HG02840 (cell line): ENCODE data around the gene EPC2.

Experiments used
- ATAC-seq: cut with Tn5 transposase; IDR thresholded peaks from one replicate; pipeline ENCODE4 v1.9.1; 2021; ENCODE audit warnings: mild to moderate bottlenecking, moderate library complexity, moderate number of reproducible peaks; ENCODE audit not compliant: unreplicated experiment, low FRiP score

Gene EPC2

GRCh38 chr2:148643998-148644882, at the start of gene EPC2:
TSS of gene EPC2 (plus strand) at chr2:148644751. CDS start at chr2:148645018, 267 bp downstream.
- peak; percentile 54 for ATAC-seq

GRCh38 chr2:148596018-148596417, 48.5 kb upstream of the EPC2 start:
- no peak for ATAC-seq

- ATAC-seq: no peak
Observed at GRCh38 chr2:148599109-148599991, 45.2 kb upstream of the EPC2 start.

GRCh38 chr2:148602885-148603561, 41.5 kb upstream of the EPC2 start:
- no peak for ATAC-seq

GRCh38 chr2:148603562-148603920, 41.0 kb upstream of the EPC2 start:
- ATAC-seq: peak; percentile 97

GRCh38 chr2:148604927-148605326, 39.6 kb upstream of the EPC2 start:
- no peak for ATAC-seq

- no peak for ATAC-seq
Observed at GRCh38 chr2:148607566-148607965, 37.0 kb upstream of the EPC2 start.

- no peak for ATAC-seq
Observed at GRCh38 chr2:148613231-148614013, 31.1 kb upstream of the EPC2 start.

GRCh38 chr2:148614014-148614321, 30.6 kb upstream of the EPC2 start:
- ATAC-seq: no peak

- peak; percentile 92 for ATAC-seq
Observed at GRCh38 chr2:148614322-148615049, 30.1 kb upstream of the EPC2 start.

GRCh38 chr2:148615381-148615841, 29.1 kb upstream of the EPC2 start:
- no peak for ATAC-seq

- ATAC-seq: no peak
Observed at GRCh38 chr2:148616662-148617061, 27.9 kb upstream of the EPC2 start.

GRCh38 chr2:148617219-148617618, 27.3 kb upstream of the EPC2 start:
- no peak for ATAC-seq

GRCh38 chr2:148619560-148620195, 24.9 kb upstream of the EPC2 start:
- ATAC-seq: no peak

- no peak for ATAC-seq
Observed at GRCh38 chr2:148622366-148622765, 22.2 kb upstream of the EPC2 start.

GRCh38 chr2:148623086-148623485, 21.5 kb upstream of the EPC2 start:
- no peak for ATAC-seq

- ATAC-seq: no peak
Observed at GRCh38 chr2:148627224-148627623, 17.3 kb upstream of the EPC2 start.

- ATAC-seq: no peak
Observed at GRCh38 chr2:148634749-148635148, 9.8 kb upstream of the EPC2 start.

- ATAC-seq: no peak
Observed at GRCh38 chr2:148638543-148638942, 6.0 kb upstream of the EPC2 start.
